ENCODE data around the gene ATOSA.

The ATOSA gene

GRCh38 chr15:52679232-52680040, at the start of gene ATOSA:
Gene ATOSA (minus strand): TSS chr15:52679388. CDS start chr15:52678021, 1,367 bp downstream.
- DNase-seq = peak; percentile 94 to 96

GRCh38 chr15:52728899-52729298, 49.7 kb upstream of the ATOSA start:
- DNase-seq = no peak

- DNase-seq = no peak
Observed at GRCh38 chr15:52727815-52728214, 48.6 kb upstream of the ATOSA start.

- DNase-seq = no peak
Observed at GRCh38 chr15:52726195-52726594, 47.0 kb upstream of the ATOSA start.

GRCh38 chr15:52718551-52718950, 39.4 kb upstream of the ATOSA start:
- no peak for DNase-seq

GRCh38 chr15:52717924-52718323, 38.7 kb upstream of the ATOSA start:
- DNase-seq = no peak

- DNase-seq = no peak
Observed at GRCh38 chr15:52717481-52717880, 38.3 kb upstream of the ATOSA start.

GRCh38 chr15:52716536-52716935, 37.3 kb upstream of the ATOSA start:
- DNase-seq = no peak

- no peak for DNase-seq
Observed at GRCh38 chr15:52715411-52715810, 36.2 kb upstream of the ATOSA start.

GRCh38 chr15:52714968-52715367, 35.8 kb upstream of the ATOSA start:
- DNase-seq = no peak

- no peak for DNase-seq
Observed at GRCh38 chr15:52710708-52711389, 31.7 kb upstream of the ATOSA start.

GRCh38 chr15:52710050-52710707, 31.0 kb upstream of the ATOSA start:
- no peak for DNase-seq

- no peak for DNase-seq
Observed at GRCh38 chr15:52709187-52709981, 30.2 kb upstream of the ATOSA start.

GRCh38 chr15:52706091-52706490, 26.9 kb upstream of the ATOSA start:
- DNase-seq = no peak

- no peak for DNase-seq
Observed at GRCh38 chr15:52702390-52702789, 23.2 kb upstream of the ATOSA start.

- no peak for DNase-seq
Observed at GRCh38 chr15:52699457-52699856, 20.3 kb upstream of the ATOSA start.

- no peak for DNase-seq
Observed at GRCh38 chr15:52698514-52698913, 19.3 kb upstream of the ATOSA start.

- no peak for DNase-seq
Observed at GRCh38 chr15:52697051-52697450, 17.9 kb upstream of the ATOSA start.

GRCh38 chr15:52695154-52695553, 16.0 kb upstream of the ATOSA start:
- no peak for DNase-seq

GRCh38 chr15:52689562-52689961, 10.4 kb upstream of the ATOSA start:
- no peak for DNase-seq

- DNase-seq = no peak
Observed at GRCh38 chr15:52683580-52683979, 4.4 kb upstream of the ATOSA start.

- DNase-seq = no peak
Observed at GRCh38 chr15:52682781-52683180, 3.6 kb upstream of the ATOSA start.

- no peak for DNase-seq
Observed at GRCh38 chr15:52682200-52682599, 3.0 kb upstream of the ATOSA start.

Measured in hippocampal formation (tissue), 2 donors.